NK-92 (cell line): ENCODE data around the gene TAPBP.
A peak's percentile ranks its signal among the peaks of the same experiment; 100 is the strongest.

ENCODE experiments used
- DNase-seq: peaks from one replicate; lab custom pipeline; 2025; ENCODE audit not compliant: unreplicated experiment; lab: John Stamatoyannopoulos, UW

TAPBP gene

GRCh38 chr6:33320315-33321181 is 6.7 kb upstream of the TAPBP start:
- no peak for DNase-seq

- no peak for DNase-seq
These were observed 6.0 kb upstream of the TAPBP start for GRCh38 chr6:33319939-33320314.

GRCh38 chr6:33318426-33319073 is 4.7 kb upstream of the TAPBP start:
- DNase-seq, result no peak

GRCh38 chr6:33317669-33318425 is 4.0 kb upstream of the TAPBP start, which contains the start of gene ZBTB22:
ZBTB22 (minus strand) TSS chr6:33317744; CDS start chr6:33316916, 828 bp downstream.
- DNase-seq, result peak; percentile 74

- DNase-seq, result no peak
These were observed 3.5 kb upstream of the TAPBP start for GRCh38 chr6:33317419-33317668.

- no peak for DNase-seq
These were observed 2.9 kb upstream of the TAPBP start for GRCh38 chr6:33316603-33317418.

- no peak for DNase-seq
These were observed 2.1 kb upstream of the TAPBP start for GRCh38 chr6:33315793-33316602.

- DNase-seq, result no peak
These were observed 1.3 kb upstream of the TAPBP start for GRCh38 chr6:33314943-33315792.

GRCh38 chr6:33314515-33314942 is 651 bp upstream of the TAPBP start:
- DNase-seq, result peak; percentile 14

GRCh38 chr6:33313105-33313708 is 671 bp downstream of the TAPBP start:
- no peak for DNase-seq

GRCh38 chr6:33312361-33313104 is 1.3 kb downstream of the TAPBP start:
- DNase-seq, result peak; percentile 26

- no peak for DNase-seq
These were observed 7.5 kb downstream of the TAPBP start for GRCh38 chr6:33306356-33306755.

- no peak for DNase-seq
These were observed 8.8 kb downstream of the TAPBP start for GRCh38 chr6:33305052-33305451.

- no peak for DNase-seq
These were observed 9.7 kb downstream of the TAPBP start for GRCh38 chr6:33304216-33304615.

- no peak for DNase-seq
These were observed 12.0 kb downstream of the TAPBP start for GRCh38 chr6:33301877-33302276.

GRCh38 chr6:33299237-33299944 is 14.5 kb downstream of the TAPBP start:
- peak; percentile 43 for DNase-seq

GRCh38 chr6:33298773-33299236 is 15.1 kb downstream of the TAPBP start, which contains the start of gene RGL2:
RGL2 (minus strand) TSS chr6:33298942; CDS start chr6:33298610, 332 bp downstream.
- DNase-seq, result no peak
